ENCODE data around the gene RNU5B-1.

GRCh38 chr15:65333856-65334255 is 29.4 kb downstream of the RNU5B-1 start:
- TF ChIP-seq, protein P1, sequence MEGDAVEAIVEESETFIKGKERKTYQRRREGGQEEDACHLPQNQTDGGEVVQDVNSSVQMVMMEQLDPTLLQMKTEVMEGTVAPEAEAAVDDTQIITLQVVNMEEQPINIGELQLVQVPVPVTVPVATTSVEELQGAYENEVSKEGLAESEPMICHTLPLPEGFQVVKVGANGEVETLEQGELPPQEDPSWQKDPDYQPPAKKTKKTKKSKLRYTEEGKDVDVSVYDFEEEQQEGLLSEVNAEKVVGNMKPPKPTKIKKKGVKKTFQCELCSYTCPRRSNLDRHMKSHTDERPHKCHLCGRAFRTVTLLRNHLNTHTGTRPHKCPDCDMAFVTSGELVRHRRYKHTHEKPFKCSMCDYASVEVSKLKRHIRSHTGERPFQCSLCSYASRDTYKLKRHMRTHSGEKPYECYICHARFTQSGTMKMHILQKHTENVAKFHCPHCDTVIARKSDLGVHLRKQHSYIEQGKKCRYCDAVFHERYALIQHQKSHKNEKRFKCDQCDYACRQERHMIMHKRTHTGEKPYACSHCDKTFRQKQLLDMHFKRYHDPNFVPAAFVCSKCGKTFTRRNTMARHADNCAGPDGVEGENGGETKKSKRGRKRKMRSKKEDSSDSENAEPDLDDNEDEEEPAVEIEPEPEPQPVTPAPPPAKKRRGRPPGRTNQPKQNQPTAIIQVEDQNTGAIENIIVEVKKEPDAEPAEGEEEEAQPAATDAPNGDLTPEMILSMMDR (IDR thresholded peaks at IDR 0.05) = no peak
- TF ChIP-seq POLR2A (IDR thresholded peaks at IDR 0.05) = no peak

Data from thyroid gland (tissue), 4 donors.